ENCODE measurements around the gene RRH.

RRH gene

GRCh38 chr4:109890076-109890475 is 62.3 kb downstream of the RRH start:
- DNase-seq = no peak
